ENCODE results near the gene GHR.

GHR gene

DNA sequence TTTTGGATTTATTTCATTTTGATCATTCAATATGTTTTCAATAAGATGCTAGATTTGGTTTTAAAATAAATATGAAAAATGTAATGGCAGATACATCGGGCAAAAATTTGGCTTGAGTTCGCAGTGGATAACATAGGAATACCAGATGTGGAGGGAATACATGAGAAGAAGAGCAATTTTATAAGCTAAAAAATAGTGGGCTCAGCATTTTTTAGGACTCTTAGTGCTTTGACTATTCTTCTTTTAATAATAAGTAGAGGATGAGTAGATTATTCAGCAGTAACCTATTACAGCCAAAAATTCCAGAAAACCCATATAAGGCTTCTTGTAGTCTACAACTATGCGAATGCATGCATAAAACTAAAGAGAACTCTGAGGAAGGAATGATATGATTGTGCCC lies 22.8 kb upstream of the GHR start:
- no peaks in the 10 kb centered on the region for H3K27me3 ChIP-seq (ENCODE audit: control insufficient read depth, insufficient read depth, low read length, poor library complexity, severe bottlenecking)
- H3K4me1 ChIP-seq (ENCODE audit: control insufficient read depth, insufficient read depth, low read length) = no peaks in the 10 kb centered on the region
- no peak overlapping the region for H3K4me3 ChIP-seq (ENCODE audit: insufficient read depth, low read depth, low read length)
- H3K36me3 ChIP-seq (ENCODE audit: control insufficient read depth, insufficient read depth, low read length) = no peaks in the 10 kb centered on the region
- H3K9me3 ChIP-seq (ENCODE audit: control insufficient read depth, low read length) = no peaks in the 10 kb centered on the region
- no peak overlapping the region for H3K27ac ChIP-seq (ENCODE audit: insufficient read depth, low read depth, low read length, poor library complexity, severe bottlenecking)
- 92 to 100% methylated on average over 3 of the region's 3 CpGs for WGBS, 2 experiments

DNA sequence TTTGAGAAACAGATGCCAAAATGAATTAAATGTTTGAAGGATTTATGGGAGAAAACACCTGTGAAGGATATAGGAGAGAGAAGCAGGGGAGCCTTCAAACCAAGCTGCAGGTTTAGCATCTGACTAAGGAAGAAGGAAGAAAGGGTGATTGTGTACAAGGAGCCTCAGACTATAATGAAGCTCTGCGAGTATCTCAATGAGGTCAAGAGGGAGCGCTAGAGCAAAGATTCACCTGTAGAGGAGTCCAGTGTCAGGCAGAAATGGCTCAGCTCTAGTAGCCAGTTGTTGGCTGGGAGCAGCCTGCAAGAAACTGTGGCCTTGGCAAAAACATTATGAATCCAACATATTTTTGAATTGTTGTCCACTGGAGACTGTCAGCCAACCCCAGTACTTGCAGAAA lies 20.0 kb upstream of the GHR start:
- no peaks in the 10 kb centered on the region for H3K9me3 ChIP-seq (ENCODE audit: control insufficient read depth, low read length)
- no peak overlapping the region for H3K4me3 ChIP-seq (ENCODE audit: insufficient read depth, low read depth, low read length)
- no peaks in the 10 kb centered on the region for H3K36me3 ChIP-seq (ENCODE audit: control insufficient read depth, insufficient read depth, low read length)
- H3K4me1 ChIP-seq (ENCODE audit: control insufficient read depth, insufficient read depth, low read length) = no peaks in the 10 kb centered on the region
- no peaks in the 10 kb centered on the region for H3K27me3 ChIP-seq (ENCODE audit: control insufficient read depth, insufficient read depth, low read length, poor library complexity, severe bottlenecking)
- H3K27ac ChIP-seq (ENCODE audit: insufficient read depth, low read depth, low read length, poor library complexity, severe bottlenecking) = no peak overlapping the region
- 86 to 88% methylated on average over 2 of the region's 2 CpGs for WGBS, 2 experiments

DNA sequence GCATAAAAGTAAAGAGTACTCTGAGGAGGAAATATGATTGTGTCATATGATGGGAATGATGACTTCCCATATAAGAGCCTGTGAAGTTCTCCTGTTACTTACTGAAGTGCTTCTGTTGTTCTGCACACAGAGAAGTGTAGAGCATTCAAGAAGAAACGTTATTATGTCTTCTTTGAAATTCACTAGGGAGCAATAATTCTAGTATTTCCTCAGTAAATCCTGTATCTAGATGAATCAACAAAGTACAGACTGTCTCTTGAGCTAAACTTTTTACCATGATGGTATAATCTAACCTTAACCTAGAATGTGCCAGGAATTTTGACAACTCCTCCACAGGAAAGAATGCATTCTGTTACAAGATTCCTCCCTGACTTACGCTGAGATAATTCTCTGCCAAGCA lies 18.9 kb upstream of the GHR start:
- H3K27me3 ChIP-seq (ENCODE audit: control insufficient read depth, insufficient read depth, low read length, poor library complexity, severe bottlenecking) = no peaks in the 10 kb centered on the region
- no peaks in the 10 kb centered on the region for H3K9me3 ChIP-seq (ENCODE audit: control insufficient read depth, low read length)
- 93% methylated on average over 2 of the region's 2 CpGs for WGBS, 2 experiments
- H3K4me1 ChIP-seq (ENCODE audit: control insufficient read depth, insufficient read depth, low read length) = no peaks in the 10 kb centered on the region
- no peak overlapping the region for H3K4me3 ChIP-seq (ENCODE audit: insufficient read depth, low read depth, low read length)
- no peaks in the 10 kb centered on the region for H3K36me3 ChIP-seq (ENCODE audit: control insufficient read depth, insufficient read depth, low read length)
- no peak overlapping the region for H3K27ac ChIP-seq (ENCODE audit: insufficient read depth, low read depth, low read length, poor library complexity, severe bottlenecking)

DNA sequence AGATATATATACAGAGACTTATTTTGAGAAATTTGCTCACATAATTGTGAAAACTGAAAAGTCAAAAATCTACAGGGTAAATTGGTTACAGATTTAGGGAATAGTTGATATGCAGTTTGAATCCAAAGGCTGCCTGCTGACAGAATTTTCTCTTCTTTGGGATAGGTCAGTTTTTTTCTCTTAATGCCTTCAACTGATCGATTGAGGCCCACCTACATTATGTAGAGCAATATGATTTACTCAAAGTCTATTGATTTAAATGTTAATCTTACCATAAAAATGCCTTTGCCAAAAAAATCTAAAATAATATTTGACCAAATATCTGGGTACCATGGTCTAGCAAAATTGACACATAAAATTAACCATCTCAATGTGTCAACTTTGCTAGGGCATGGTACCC lies 3.9 kb upstream of the GHR start:
- WGBS, 2 experiments = no CpG with 5 or more reads among the region's 1 CpG
- H3K4me3 ChIP-seq (ENCODE audit: insufficient read depth, low read depth, low read length) = no peak overlapping the region
- H3K27me3 ChIP-seq (ENCODE audit: control insufficient read depth, insufficient read depth, low read length, poor library complexity, severe bottlenecking) = peaks cover 5% of the 10 kb centered on the region
- no peaks in the 10 kb centered on the region for H3K4me1 ChIP-seq (ENCODE audit: control insufficient read depth, insufficient read depth, low read length)
- no peaks in the 10 kb centered on the region for H3K9me3 ChIP-seq (ENCODE audit: control insufficient read depth, low read length)
- no peak overlapping the region for H3K27ac ChIP-seq (ENCODE audit: insufficient read depth, low read depth, low read length, poor library complexity, severe bottlenecking)
- H3K36me3 ChIP-seq (ENCODE audit: control insufficient read depth, insufficient read depth, low read length) = no peaks in the 10 kb centered on the region

DNA sequence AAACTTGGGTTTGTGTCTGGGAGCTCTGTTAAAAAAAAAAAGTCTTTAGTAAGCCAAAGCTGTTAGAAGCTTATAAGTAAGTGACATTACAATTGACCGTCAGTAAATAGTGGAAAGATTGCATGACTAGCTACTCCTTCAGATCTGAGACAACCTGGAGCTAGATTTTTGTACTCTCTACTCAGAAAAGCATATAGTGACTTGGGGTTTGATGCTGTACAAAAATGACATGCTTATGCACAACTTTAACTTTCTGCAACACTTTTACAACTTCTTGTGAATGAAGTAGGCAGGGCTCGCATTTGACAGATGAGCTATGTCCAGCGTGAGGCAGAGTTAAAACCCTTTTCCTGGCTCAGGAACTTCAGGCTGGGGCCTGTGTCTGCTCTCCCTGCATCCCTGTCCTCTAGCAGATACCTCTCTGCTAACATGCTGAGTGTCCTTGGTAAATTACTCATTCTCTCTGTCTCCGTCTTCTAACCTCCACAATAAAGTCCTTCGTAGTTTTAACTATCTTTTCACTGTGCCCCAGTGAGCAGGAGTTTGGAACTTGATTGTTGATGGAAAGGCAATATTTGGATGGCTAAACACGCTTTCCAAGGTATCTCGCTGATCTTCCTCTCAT lies 471 bp upstream of the GHR start:
- 45 to 53% methylated on average over 5 to 7 of the region's 7 CpGs for WGBS, 2 experiments
- H3K27me3 ChIP-seq (ENCODE audit: control insufficient read depth, insufficient read depth, low read length, poor library complexity, severe bottlenecking) = peaks cover 23% of the 10 kb centered on the region
- H3K4me1 ChIP-seq (ENCODE audit: control insufficient read depth, insufficient read depth, low read length) = no peaks in the 10 kb centered on the region
- H3K36me3 ChIP-seq (ENCODE audit: control insufficient read depth, insufficient read depth, low read length) = no peaks in the 10 kb centered on the region
- no peaks in the 10 kb centered on the region for H3K9me3 ChIP-seq (ENCODE audit: control insufficient read depth, low read length)
- no peak overlapping the region for H3K27ac ChIP-seq (ENCODE audit: insufficient read depth, low read depth, low read length, poor library complexity, severe bottlenecking)
- no peak overlapping the region for H3K4me3 ChIP-seq (ENCODE audit: insufficient read depth, low read depth, low read length)

DNA sequence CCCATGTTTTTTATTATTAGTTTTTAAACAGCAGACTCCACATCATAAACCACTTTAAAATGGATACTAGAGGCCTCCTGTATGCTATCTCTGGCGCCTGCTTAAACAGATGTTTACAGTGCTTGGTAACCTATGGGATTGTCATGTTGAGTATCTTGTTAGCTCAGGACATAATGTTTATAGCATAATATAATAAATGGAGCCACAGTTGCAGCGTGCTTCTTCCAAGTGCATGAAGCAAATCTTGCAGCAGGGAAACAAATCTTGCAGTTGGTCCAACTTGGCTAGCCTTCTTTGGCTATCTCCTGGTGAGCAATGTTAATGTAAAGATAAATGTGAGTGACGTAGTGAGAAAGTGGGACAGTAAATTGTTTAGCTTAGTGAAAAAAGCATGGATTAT lies 2.8 kb downstream of the GHR start:
- Histone ChIP-seq H3K4me3 (ENCODE audit: insufficient read depth, low read depth, low read length) (no peak overlapping the region), H3K27me3 (ENCODE audit: control insufficient read depth, insufficient read depth, low read length, poor library complexity, severe bottlenecking) (peaks cover 23% of the 10 kb centered on the region)
- WGBS, 2 experiments = 89 to 91% methylated on average over 2 to 3 of the region's 3 CpGs

DNA sequence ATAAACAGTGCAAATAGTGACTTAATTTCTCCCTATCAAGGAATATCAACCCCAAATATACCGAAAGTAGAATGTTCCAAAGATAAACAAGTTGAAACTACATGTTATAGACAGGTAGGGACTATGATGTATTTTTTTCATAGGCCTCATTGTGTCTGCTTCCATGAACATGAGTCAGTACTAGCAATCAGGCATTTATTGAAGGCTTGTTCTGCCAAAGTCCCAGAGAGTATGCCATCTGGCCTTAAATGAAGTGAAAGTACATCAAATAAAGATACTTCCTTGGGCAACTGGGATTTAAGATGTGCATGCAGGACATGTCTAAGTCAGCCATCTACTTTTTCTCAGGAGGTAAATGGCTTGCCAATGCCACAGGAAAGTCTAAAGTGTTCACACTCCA lies 6.5 kb downstream of the GHR start:
- Histone ChIP-seq H3K27me3 (ENCODE audit: control insufficient read depth, insufficient read depth, low read length, poor library complexity, severe bottlenecking) (peaks cover 13% of the 10 kb centered on the region), H3K9me3 (ENCODE audit: control insufficient read depth, low read length) (no peaks in the 10 kb centered on the region), H3K4me3 (ENCODE audit: insufficient read depth, low read depth, low read length) (no peak overlapping the region), H3K36me3 (ENCODE audit: control insufficient read depth, insufficient read depth, low read length) (no peaks in the 10 kb centered on the region), H3K27ac (ENCODE audit: insufficient read depth, low read depth, low read length, poor library complexity, severe bottlenecking) (no peak overlapping the region), H3K4me1 (ENCODE audit: control insufficient read depth, insufficient read depth, low read length) (no peaks in the 10 kb centered on the region)
- WGBS, 2 experiments = 83% methylated on average over 1 of the region's 1 CpG; no CpG with 5 or more reads in 1 of the 2 experiments

More for the DNA sequence above, 2.8 kb downstream of the GHR start:
- no peaks in the 10 kb centered on the region for H3K36me3 ChIP-seq (ENCODE audit: control insufficient read depth, insufficient read depth, low read length)
- H3K27ac ChIP-seq (ENCODE audit: insufficient read depth, low read depth, low read length, poor library complexity, severe bottlenecking) = no peak overlapping the region
- no peaks in the 10 kb centered on the region for H3K4me1 ChIP-seq (ENCODE audit: control insufficient read depth, insufficient read depth, low read length)
- H3K9me3 ChIP-seq (ENCODE audit: control insufficient read depth, low read length) = no peaks in the 10 kb centered on the region

DNA sequence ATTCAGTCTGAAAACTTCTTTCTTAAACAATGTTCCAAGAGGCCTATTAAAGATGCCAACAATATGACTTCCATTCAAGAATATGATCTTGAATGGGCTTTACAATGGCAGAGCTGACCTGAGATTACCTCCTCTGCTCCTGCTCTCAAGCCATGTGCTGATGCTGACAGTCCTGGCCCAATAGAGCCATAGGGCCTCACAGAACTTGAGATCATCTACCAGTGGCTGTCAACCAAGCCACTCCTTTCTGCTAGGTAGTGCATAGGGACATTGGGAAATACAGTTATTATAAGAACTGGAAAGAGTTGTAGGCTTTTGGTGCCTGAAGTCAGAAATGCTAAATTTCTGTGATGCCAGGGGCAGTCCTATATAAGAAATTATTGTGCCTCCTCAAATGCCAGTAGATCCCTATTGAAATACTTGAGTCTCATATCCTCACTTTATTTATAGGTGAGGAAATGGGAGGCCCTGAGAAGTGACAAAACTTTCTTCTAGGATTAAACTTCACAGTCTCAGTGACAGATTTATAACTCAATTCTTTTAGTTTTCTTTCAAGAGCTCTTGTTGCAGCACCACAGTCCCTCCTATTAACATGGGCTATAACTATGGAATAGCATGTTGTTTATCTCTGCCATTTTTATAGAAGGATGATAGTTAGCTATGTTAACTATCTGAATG lies 10.9 kb downstream of the GHR start:
- H3K27ac ChIP-seq (ENCODE audit: insufficient read depth, low read depth, low read length, poor library complexity, severe bottlenecking) = no peak overlapping the region
- H3K4me1 ChIP-seq (ENCODE audit: control insufficient read depth, insufficient read depth, low read length) = no peaks in the 10 kb centered on the region
- H3K4me3 ChIP-seq (ENCODE audit: insufficient read depth, low read depth, low read length) = no peak overlapping the region
- H3K9me3 ChIP-seq (ENCODE audit: control insufficient read depth, low read length) = no peaks in the 10 kb centered on the region
- H3K36me3 ChIP-seq (ENCODE audit: control insufficient read depth, insufficient read depth, low read length) = no peaks in the 10 kb centered on the region
- H3K27me3 ChIP-seq (ENCODE audit: control insufficient read depth, insufficient read depth, low read length, poor library complexity, severe bottlenecking) = no peaks in the 10 kb centered on the region

DNA sequence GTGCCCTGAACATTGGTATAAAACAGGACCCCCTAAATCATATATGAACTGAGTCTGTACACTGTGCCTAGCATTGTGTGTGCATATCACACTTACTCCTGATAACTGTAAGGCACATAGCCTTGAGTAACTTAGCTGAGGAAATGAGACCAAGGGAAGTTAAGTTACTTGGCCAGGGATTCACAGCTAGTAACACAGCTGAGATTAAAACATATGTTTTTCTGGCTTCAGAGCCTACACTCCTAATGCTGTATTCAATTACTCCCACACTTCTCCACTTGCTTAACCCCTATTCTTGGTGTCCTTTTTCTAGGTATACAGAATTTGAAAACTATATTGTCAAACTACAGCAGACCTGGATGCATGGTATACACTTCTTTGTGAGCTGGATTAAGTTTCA lies 12.8 kb downstream of the GHR start:
- H3K9me3 ChIP-seq (ENCODE audit: control insufficient read depth, low read length) = no peaks in the 10 kb centered on the region
- H3K4me3 ChIP-seq (ENCODE audit: insufficient read depth, low read depth, low read length) = no peak overlapping the region
- H3K4me1 ChIP-seq (ENCODE audit: control insufficient read depth, insufficient read depth, low read length) = no peaks in the 10 kb centered on the region

DNA sequence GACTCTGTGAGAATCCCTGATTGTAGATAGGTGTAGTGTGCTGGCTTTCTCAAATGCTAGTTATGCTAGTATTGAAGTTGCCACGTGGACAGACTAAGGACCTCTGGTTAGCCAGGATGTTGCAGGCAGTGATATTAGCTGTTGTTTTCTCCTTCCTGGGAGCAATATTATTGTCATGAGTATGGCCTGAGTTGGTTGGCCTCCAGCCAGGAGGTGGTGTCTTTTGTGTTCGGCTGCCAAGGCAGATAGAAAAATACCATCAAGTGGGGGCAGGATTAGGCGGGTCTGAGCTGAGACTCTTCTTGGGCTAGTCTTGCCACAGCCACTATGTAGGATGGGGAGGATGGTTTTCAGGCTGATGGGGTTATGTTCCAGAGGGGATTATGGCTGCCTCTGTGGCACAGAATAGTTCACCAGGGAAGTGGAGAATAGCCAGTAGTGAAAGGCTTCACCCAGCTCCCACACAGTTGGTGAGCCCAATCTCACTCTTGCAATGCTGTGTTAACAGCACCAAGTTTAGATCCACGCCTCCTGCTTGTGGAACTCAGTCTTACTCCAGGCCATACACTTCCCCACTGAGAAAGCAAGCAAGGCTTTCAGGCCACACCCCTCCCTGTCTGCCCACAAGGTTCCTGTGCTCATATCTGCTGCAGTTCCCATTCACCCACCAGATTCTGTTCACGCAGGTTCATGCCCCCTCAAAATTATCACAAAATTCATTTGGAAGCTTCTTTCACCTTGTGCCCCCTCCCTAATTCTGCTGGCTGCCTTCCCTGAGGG lies 31.2 kb downstream of the GHR start:
- Histone ChIP-seq H3K27ac (ENCODE audit: insufficient read depth, low read depth, low read length, poor library complexity, severe bottlenecking) (no peak overlapping the region), H3K27me3 (ENCODE audit: control insufficient read depth, insufficient read depth, low read length, poor library complexity, severe bottlenecking) (no peaks in the 10 kb centered on the region), H3K36me3 (ENCODE audit: control insufficient read depth, insufficient read depth, low read length) (no peaks in the 10 kb centered on the region), H3K9me3 (ENCODE audit: control insufficient read depth, low read length) (no peaks in the 10 kb centered on the region), H3K4me3 (ENCODE audit: insufficient read depth, low read depth, low read length) (no peak overlapping the region), H3K4me1 (ENCODE audit: control insufficient read depth, insufficient read depth, low read length) (no peaks in the 10 kb centered on the region)
- 91 to 93% methylated on average over 5 of the region's 5 CpGs for WGBS, 2 experiments

More for the DNA sequence above, 12.8 kb downstream of the GHR start:
- no peaks in the 10 kb centered on the region for H3K36me3 ChIP-seq (ENCODE audit: control insufficient read depth, insufficient read depth, low read length)
- H3K27me3 ChIP-seq (ENCODE audit: control insufficient read depth, insufficient read depth, low read length, poor library complexity, severe bottlenecking) = no peaks in the 10 kb centered on the region
- H3K27ac ChIP-seq (ENCODE audit: insufficient read depth, low read depth, low read length, poor library complexity, severe bottlenecking) = no peak overlapping the region

Measured in ectodermal cell (in vitro differentiated cells).